ENCODE measurements around the gene OPA3. TPM values are rescaled to one million over a fixed set of nuclear protein-coding genes. Genes with fewer than 3 reads are reported as not detected.

The OPA3 gene
- total RNA-seq, 2 donors from 2014 or later = 7.2 to 14.5 TPM

- no peaks in the 10 kb centered on the region for H3K27me3 ChIP-seq (replicated peaks; ENCODE audit: insufficient read depth)
- no peaks in the 10 kb centered on the region for H3K36me3 ChIP-seq
- no peaks in the 10 kb centered on the region for H3K4me1 ChIP-seq (replicated peaks)
- DNase-seq (ENCODE audit: low spot score) = no peak
- WGBS = 88% methylated on average over 9 of the region's 9 CpGs
- no peak overlapping the region for H3K27ac ChIP-seq
- TF ChIP-seq POLR2AphosphoS5 (IDR thresholded peaks at IDR 0.05) (no peak), CTCF (IDR thresholded peaks at IDR 0.05) (no peak), POLR2A (IDR thresholded peaks at IDR 0.05) (no peak)
- H3K4me3 ChIP-seq = no peak overlapping the region
- intact Hi-C loops (cut with DNase I) = no loop called here
- no peaks in the 10 kb centered on the region for H3K9me3 ChIP-seq
These were observed 45.1 kb downstream of the OPA3 start for GRCh38 chr19:45539459-45539858.

DNA sequence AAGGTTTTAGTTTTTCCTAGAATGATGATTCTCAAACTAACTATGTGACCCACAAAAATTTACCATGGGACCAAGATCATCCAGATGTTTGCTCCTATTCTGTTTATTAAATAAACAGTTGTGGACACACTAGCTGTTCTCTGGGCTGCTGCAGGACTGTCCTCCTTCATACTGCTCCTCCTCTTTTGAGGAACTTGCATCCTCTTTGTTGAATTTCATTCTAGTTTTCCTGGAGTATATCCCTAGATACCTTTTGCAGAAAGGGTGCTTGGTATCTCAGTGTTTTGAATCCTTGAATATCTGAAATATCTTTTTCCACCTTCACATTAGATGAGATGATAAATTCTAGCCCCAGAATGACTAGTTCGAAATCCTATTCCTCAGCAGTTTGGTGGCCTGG, 53.3 kb downstream of the OPA3 start:
- peaks cover 4% of the 10 kb centered on the region for H3K4me1 ChIP-seq (replicated peaks)
- no peaks in the 10 kb centered on the region for H3K27me3 ChIP-seq (replicated peaks; ENCODE audit: insufficient read depth)
- no peak for DNase-seq (ENCODE audit: low spot score)
- no peaks in the 10 kb centered on the region for H3K9me3 ChIP-seq
- no peak for TF ChIP-seq CTCF (IDR thresholded peaks at IDR 0.05)
- TF ChIP-seq POLR2A (IDR thresholded peaks at IDR 0.05) = no peak
- TF ChIP-seq POLR2AphosphoS5 (IDR thresholded peaks at IDR 0.05) = no peak
- no peak overlapping the region for H3K4me3 ChIP-seq
- no peaks in the 10 kb centered on the region for H3K36me3 ChIP-seq
- intact Hi-C loops (cut with DNase I) = no loop called here
- H3K27ac ChIP-seq = no peak overlapping the region
- 100% methylated on average over 1 of the region's 1 CpG for WGBS

- H3K4me1 ChIP-seq (replicated peaks) = peaks cover 4% of the 10 kb centered on the region
- 21% methylated on average over 14 of the region's 14 CpGs for WGBS
- intact Hi-C loops (cut with DNase I) = loop anchor here (5.0 kb wide), 1 partner anchor 33 kb away; no protein-coding TSS in a partner anchor
These were observed 55.2 kb downstream of the OPA3 start for GRCh38 chr19:45529420-45529785.

GRCh38 chr19:45528744-45529419, 55.7 kb downstream of the OPA3 start:
- Histone ChIP-seq H3K4me3 (peak overlapping the region; percentile 38 to 49), H3K9me3 (no peaks in the 10 kb centered on the region), H3K27ac (peak overlapping the region; percentile 64 to 71), H3K4me1 (replicated peaks) (peaks cover 4% of the 10 kb centered on the region), H3K27me3 (replicated peaks; ENCODE audit: insufficient read depth) (no peaks in the 10 kb centered on the region), H3K36me3 (no peaks in the 10 kb centered on the region)
- TF ChIP-seq POLR2A (IDR thresholded peaks at IDR 0.05) = no peak
- peak in 2 of 4 experiments; percentile 10 to 22 for TF ChIP-seq CTCF (IDR thresholded peaks at IDR 0.05)
- TF ChIP-seq POLR2AphosphoS5 (IDR thresholded peaks at IDR 0.05) = no peak
- 2% methylated on average over 39 of the region's 49 CpGs for WGBS
- peak; percentile 74 for DNase-seq (ENCODE audit: low spot score)
- intact Hi-C loops (cut with DNase I) = loop anchor here (5.0 kb wide), 1 partner anchor 33 kb away; no protein-coding TSS in a partner anchor

More at GRCh38 chr19:45529420-45529785, 55.2 kb downstream of the OPA3 start:
- H3K27ac ChIP-seq = no peak overlapping the region
- TF ChIP-seq POLR2A (IDR thresholded peaks at IDR 0.05) = no peak
- no peak for TF ChIP-seq CTCF (IDR thresholded peaks at IDR 0.05)
- TF ChIP-seq POLR2AphosphoS5 (IDR thresholded peaks at IDR 0.05) = no peak
- peak overlapping the region; percentile 38 to 49 for H3K4me3 ChIP-seq
- no peak for DNase-seq (ENCODE audit: low spot score)
- H3K27me3 ChIP-seq (replicated peaks; ENCODE audit: insufficient read depth) = no peaks in the 10 kb centered on the region
- no peaks in the 10 kb centered on the region for H3K9me3 ChIP-seq
- no peaks in the 10 kb centered on the region for H3K36me3 ChIP-seq
